G401 (cell line): ENCODE data around the gene ATM. TPM values are rescaled to one million over a fixed set of nuclear protein-coding genes. Genes with fewer than 3 reads are reported as not detected.

ENCODE experiments used
- DNase-seq: peaks from one replicate; pipeline ENCODE4 v3.0.0-alpha.2; 2015; ENCODE audit warnings: low spot score
- in situ Hi-C: cut with HindIII; loops from 2 replicates; pipeline ENCODE4 v1.10.0; 2016; ENCODE audit warnings: low sequenced_read_pairs, mixed read lengths
- total RNA-seq: library from RNA; depleted of rRNA; stranded (reverse); fragments of >200 nt; shearing (Covaris generic); gene quantifications from 2 replicates; pipeline ENCODE4 v1.2.3, GENCODE V29; 2014

ATM gene
- total RNA-seq, 1 experiment from 2014 or later = 55.5 TPM

GRCh38 chr11:108220721-108221336 lies 2.0 kb upstream of the ATM start:
- in situ Hi-C loops = no loop called here

GRCh38 chr11:108221371-108221770 lies 1.5 kb upstream of the ATM start:
- in situ Hi-C loops = no loop called here
- no peak for DNase-seq

More at GRCh38 chr11:108220721-108221336, 2.0 kb upstream of the ATM start:
- no peak for DNase-seq

GRCh38 chr11:108221911-108222573 lies 825 bp upstream of the ATM start:
- in situ Hi-C loops = no loop called here
- no peak for DNase-seq

- in situ Hi-C loops = no loop called here
- no peak for DNase-seq
Observed at GRCh38 chr11:108223348-108224149, 682 bp downstream of the ATM start.

GRCh38 chr11:108224366-108224765 lies 1.5 kb downstream of the ATM start:
- no peak for DNase-seq
- in situ Hi-C loops = no loop called here

- DNase-seq = no peak
- in situ Hi-C loops = no loop called here
Observed at GRCh38 chr11:108224911-108225786, 2.3 kb downstream of the ATM start.

GRCh38 chr11:108226036-108226435 lies 3.2 kb downstream of the ATM start:
- in situ Hi-C loops = no loop called here
- no peak for DNase-seq

GRCh38 chr11:108228251-108228650 lies 5.4 kb downstream of the ATM start:
- in situ Hi-C loops = no loop called here
- no peak for DNase-seq

GRCh38 chr11:108233277-108233945 lies 10.5 kb downstream of the ATM start:
- no peak for DNase-seq
- in situ Hi-C loops = no loop called here

- DNase-seq = no peak
- in situ Hi-C loops = no loop called here
Observed at GRCh38 chr11:108235192-108235591, 12.3 kb downstream of the ATM start.

- DNase-seq = no peak
- in situ Hi-C loops = no loop called here
Observed at GRCh38 chr11:108235633-108236032, 12.8 kb downstream of the ATM start.

- in situ Hi-C loops = no loop called here
- no peak for DNase-seq
Observed at GRCh38 chr11:108237058-108237481, 14.2 kb downstream of the ATM start.

- in situ Hi-C loops = no loop called here
- DNase-seq = no peak
Observed at GRCh38 chr11:108239076-108239475, 16.2 kb downstream of the ATM start.

- DNase-seq = no peak
- in situ Hi-C loops = no loop called here
Observed at GRCh38 chr11:108241330-108242037, 18.6 kb downstream of the ATM start.

- in situ Hi-C loops = no loop called here
- DNase-seq = no peak
Observed at GRCh38 chr11:108242422-108242821, 19.6 kb downstream of the ATM start.

- no peak for DNase-seq
- in situ Hi-C loops = no loop called here
Observed at GRCh38 chr11:108246308-108246707, 23.4 kb downstream of the ATM start.

GRCh38 chr11:108246885-108247284 lies 24.0 kb downstream of the ATM start:
- no peak for DNase-seq
- in situ Hi-C loops = no loop called here

- DNase-seq = no peak
- in situ Hi-C loops = no loop called here
Observed at GRCh38 chr11:108253176-108253575, 30.3 kb downstream of the ATM start.
